ENCODE results near the gene THEM5.
"Not testable (repeated sequence)": the region's sequence is repeated elsewhere in the genome, so short reads cannot be mapped to it uniquely, and the experiment has no call there.

The THEM5 gene, protein sequence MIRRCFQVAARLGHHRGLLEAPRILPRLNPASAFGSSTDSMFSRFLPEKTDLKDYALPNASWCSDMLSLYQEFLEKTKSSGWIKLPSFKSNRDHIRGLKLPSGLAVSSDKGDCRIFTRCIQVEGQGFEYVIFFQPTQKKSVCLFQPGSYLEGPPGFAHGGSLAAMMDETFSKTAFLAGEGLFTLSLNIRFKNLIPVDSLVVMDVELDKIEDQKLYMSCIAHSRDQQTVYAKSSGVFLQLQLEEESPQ

DNA sequence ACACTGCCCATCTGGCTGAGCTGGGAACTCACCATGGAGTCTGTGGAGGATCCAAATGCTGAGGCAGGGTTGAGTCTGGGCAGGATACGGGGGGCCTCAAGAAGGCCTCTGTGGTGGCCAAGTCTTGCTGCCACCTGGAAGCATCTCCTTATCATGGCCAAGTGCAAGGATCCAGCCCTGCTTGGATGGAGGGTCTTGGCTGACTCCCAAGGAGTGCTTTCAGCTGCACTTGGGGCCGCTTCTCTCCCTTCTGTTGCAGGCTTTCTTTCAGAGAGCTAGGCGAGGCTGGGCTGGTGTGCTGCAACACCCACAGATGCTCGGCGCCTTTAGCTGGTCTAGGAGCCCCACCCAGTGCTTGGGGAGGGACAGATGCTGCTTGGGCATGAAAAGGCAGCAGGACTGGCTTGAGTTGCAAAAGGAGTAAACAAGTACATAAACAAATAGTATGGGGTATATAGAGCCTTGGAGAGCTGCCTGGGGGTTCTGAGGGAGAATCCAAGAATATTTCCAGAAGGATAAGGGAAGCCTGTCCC, at the start of gene THEM5:
Gene THEM5 (minus strand): TSS at position 302 of the 533 bp plus-strand sequence. CDS start 147 bp downstream, at position 155.
- TF ChIP-seq, protein P1, sequence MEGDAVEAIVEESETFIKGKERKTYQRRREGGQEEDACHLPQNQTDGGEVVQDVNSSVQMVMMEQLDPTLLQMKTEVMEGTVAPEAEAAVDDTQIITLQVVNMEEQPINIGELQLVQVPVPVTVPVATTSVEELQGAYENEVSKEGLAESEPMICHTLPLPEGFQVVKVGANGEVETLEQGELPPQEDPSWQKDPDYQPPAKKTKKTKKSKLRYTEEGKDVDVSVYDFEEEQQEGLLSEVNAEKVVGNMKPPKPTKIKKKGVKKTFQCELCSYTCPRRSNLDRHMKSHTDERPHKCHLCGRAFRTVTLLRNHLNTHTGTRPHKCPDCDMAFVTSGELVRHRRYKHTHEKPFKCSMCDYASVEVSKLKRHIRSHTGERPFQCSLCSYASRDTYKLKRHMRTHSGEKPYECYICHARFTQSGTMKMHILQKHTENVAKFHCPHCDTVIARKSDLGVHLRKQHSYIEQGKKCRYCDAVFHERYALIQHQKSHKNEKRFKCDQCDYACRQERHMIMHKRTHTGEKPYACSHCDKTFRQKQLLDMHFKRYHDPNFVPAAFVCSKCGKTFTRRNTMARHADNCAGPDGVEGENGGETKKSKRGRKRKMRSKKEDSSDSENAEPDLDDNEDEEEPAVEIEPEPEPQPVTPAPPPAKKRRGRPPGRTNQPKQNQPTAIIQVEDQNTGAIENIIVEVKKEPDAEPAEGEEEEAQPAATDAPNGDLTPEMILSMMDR (IDR thresholded peaks at IDR 0.05; ENCODE audit: borderline replicate concordance, control extremely low read depth, extremely low read depth, insufficient read depth, missing control alignments), result no peak
- no peak for DNase-seq (ENCODE audit: low spot score)
- in situ Hi-C loops (cut with MboI; ENCODE audit: low sequenced_read_pairs, unreplicated experiment), result no loop called here

DNA sequence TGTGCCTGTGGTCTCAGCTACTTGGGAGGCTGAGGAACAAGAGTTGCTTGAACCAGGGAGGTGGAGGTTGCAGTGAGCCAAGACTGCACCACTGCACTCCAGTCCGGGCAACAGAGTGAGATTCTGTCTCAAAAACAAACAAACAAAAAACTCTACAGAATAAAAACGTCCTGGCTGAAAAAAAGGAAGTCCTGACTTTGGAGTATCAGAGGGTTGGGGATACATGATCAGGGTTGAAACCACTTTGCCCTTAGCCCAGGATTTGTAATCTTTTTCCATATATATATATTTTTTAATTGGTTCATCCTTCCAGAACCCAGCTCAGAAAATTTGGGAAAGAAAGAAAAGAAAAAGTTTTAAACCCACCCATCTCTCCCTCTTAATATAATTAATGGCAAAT, 49.3 kb upstream of the THEM5 start:
- no peak for DNase-seq (ENCODE audit: low spot score)
- TF ChIP-seq, protein P1 (IDR thresholded peaks at IDR 0.05; ENCODE audit: borderline replicate concordance, control extremely low read depth, extremely low read depth, insufficient read depth, missing control alignments), result no peak
- in situ Hi-C loops (cut with MboI; ENCODE audit: low sequenced_read_pairs, unreplicated experiment), result no loop called here

DNA sequence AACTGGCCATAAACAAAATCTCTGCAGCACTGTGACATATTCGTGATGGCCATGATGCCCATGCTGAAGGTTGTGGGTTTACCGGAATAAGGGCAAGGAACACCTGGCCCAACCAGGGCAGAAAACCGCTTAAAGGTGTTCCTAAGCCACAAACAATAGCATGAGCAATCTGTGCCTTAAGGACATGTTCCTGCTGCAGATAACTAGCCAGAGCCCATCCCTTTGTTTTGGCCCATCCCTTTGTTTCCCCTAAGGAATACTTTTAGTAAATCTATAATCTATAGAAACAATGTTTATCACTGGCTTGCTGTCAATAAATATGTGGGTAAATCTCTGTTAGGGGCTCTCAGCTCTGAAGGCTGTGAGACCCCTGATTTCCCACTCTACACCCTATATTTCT, 47.3 kb upstream of the THEM5 start:
- in situ Hi-C loops (cut with MboI; ENCODE audit: low sequenced_read_pairs, unreplicated experiment); DNase-seq (ENCODE audit: low spot score): not testable (repeated sequence)

DNA sequence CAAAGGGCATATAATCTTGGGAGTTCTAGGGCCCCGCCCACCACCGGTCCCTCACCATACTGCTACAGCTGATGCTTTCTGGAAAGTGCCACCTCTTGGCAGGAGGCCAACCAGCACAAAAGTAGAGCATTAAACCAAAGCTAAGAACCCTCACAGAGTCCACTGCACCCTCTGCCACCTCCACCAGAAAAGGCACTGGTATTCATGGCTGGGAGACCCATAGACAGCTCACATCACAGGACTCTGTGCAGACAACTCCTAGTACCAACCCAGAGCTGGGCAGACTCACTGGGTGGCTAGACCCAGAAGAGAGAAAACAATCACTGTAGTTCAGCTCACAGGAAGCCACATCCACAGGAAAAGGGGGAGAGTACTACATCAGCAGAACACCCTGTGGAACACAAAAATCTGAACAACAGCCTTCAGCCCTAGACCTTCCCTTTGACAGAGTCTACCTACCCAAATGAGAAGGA, 45.0 kb upstream of the THEM5 start:
- TF ChIP-seq, protein P1 (IDR thresholded peaks at IDR 0.05; ENCODE audit: borderline replicate concordance, control extremely low read depth, extremely low read depth, insufficient read depth, missing control alignments), result no peak
- DNase-seq (ENCODE audit: low spot score), result no peak
- in situ Hi-C loops (cut with MboI; ENCODE audit: low sequenced_read_pairs, unreplicated experiment), result no loop called here

DNA sequence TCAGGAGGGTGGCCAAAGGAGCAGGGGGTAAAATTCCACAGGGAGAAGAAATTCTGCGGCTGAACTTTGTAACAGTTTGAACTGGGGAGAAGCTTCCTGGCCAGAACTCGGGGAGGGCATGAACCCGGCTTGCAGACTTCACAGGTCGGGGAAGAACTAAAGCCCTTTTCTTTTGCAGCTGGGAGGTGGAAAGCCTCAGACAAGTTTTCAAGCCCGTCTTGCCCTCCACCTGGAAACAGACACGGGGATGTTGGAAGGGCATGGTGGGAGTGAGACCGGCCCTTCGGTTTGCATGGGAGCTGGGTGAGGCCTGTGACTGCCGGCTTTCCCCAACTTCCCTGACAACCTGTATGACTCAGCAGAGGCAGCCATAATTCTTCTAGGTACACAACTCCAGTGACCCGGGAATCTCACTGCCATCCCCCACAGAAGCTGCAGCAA, 44.5 kb upstream of the THEM5 start:
- DNase-seq (ENCODE audit: low spot score), result no peak
- TF ChIP-seq, protein P1 (IDR thresholded peaks at IDR 0.05; ENCODE audit: borderline replicate concordance, control extremely low read depth, extremely low read depth, insufficient read depth, missing control alignments), result no peak
- in situ Hi-C loops (cut with MboI; ENCODE audit: low sequenced_read_pairs, unreplicated experiment), result no loop called here

DNA sequence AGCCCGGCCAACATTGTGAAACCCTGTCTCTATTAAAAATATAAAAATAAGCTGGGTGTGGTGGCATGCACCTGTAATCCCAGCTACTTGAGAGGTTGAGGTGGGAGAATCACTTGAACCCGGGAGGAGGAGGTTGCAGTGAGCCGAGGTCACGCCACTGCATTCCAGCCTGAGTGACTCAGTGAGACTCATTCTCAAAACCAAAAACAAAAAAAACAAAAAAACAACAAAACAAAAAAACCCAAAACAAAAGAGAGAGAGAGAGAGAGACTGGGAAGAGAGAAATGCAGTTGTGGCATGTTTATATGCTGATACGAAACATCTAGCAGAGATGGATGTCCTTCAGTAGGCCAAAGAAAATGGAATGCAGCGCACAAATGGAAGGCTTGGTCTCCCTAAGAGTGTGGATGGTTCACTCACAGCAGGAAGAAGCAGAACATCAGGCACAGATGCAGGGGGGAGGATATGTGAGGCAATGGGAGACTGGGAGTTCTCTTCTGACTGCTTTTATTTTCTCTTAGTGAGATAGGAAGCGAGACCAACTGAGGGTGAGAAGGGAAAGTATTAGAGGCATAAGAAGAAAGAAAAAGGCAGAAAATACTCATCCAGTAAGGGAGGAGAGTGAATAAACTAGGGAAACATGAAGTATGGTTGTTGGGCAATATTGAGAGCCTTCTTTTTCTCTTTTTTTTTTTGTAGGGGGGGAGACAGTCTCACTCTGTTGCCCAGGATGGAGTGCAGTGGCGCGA, 39.8 kb upstream of the THEM5 start:
- in situ Hi-C loops (cut with MboI; ENCODE audit: low sequenced_read_pairs, unreplicated experiment), result no loop called here
- TF ChIP-seq, protein P1 (IDR thresholded peaks at IDR 0.05; ENCODE audit: borderline replicate concordance, control extremely low read depth, extremely low read depth, insufficient read depth, missing control alignments), result no peak
- no peak for DNase-seq (ENCODE audit: low spot score)

DNA sequence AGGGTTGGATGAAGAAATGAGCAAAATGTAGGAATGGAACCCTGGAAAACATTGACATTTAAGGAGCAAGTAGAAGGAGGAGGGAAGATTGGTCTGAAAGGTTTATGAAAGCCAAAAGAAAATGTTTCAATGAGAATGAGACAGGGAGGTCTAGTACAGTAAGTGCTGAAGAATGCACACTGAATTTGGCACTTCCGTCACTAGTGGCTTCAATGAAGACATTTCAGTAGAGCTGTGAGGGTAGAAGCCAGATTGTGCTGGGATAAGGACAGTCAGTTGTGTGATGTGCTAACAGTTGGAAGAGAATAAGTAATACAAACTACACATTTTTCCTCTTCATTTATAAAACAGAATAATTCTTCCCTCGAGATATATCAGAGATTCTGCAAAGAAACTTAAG, 38.7 kb upstream of the THEM5 start:
- in situ Hi-C loops (cut with MboI; ENCODE audit: low sequenced_read_pairs, unreplicated experiment), result no loop called here
- TF ChIP-seq, protein P1 (IDR thresholded peaks at IDR 0.05; ENCODE audit: borderline replicate concordance, control extremely low read depth, extremely low read depth, insufficient read depth, missing control alignments), result no peak
- no peak for DNase-seq (ENCODE audit: low spot score)

Data from GM13976 (cell line).